GM19025 (cell line): ENCODE results near the gene RNF152.

Source experiments
- ATAC-seq: cut with Tn5 transposase; IDR thresholded peaks from one replicate; pipeline ENCODE4 v1.9.1; 2021; ENCODE audit warnings: mild to moderate bottlenecking, low read depth, moderate library complexity; ENCODE audit not compliant: unreplicated experiment

Gene RNF152

GRCh38 chr18:61894751-61895524 lies 2.1 kb upstream of the RNF152 start:
- no peak for ATAC-seq

- ATAC-seq = peak; percentile 83
Observed at GRCh38 chr18:61893971-61894750, 1.4 kb upstream of the RNF152 start.

DNA sequence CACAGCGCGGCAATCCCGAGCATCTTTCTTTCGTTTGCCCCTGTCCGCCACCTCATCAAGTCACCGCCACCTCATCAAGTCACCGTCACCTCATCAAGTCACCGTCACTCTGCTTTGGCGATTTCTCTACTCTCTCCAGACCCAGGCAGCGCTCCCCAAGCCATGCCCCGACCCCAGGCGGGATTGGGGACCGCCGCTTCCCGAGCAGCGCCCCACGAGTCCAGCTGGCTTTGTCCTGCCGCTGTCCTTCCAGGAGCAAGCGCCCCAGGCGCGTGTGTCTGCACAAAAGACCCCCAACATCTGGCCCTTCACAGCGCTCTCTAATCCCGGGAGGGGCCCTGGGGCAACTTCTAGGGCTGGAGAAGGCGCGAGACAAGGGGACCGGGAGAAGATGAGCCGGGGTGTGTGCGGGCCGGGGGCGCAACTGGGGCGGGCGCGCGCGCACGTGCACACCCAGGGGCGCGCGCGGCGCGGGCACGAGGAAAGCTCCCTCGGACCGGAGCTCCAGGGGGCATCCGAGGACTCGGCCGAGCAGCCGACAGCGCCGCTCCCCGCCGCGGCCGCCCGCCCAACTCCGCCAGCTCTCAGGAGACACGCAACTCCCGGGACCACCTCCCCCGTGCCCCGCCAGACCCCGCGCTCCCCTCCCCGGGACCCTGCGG lies 633 bp upstream of the RNF152 start:
- peak; percentile 12 for ATAC-seq

DNA sequence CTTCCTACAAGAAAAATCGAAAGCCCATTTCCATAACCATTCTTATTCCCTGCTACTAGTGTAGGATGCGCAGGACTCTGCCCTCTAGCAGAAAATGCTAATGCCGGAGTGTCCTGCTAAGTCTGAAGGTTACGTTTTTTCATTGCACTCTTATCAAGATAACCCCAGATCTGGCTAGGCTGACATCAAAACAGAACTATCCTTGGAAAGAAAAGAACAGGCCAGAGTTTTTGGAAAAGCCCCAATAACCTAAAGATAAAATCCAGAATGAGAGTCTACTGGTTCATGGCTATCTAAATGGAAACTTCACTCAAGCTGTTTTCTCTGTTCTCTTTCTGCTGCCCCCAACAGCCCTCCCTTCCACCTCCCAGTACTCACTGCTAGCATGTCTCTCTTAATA lies 913 bp downstream of the RNF152 start:
- ATAC-seq = no peak

- no peak for ATAC-seq
Observed at GRCh38 chr18:61891271-61891670, 1.5 kb downstream of the RNF152 start.

- ATAC-seq = no peak
Observed at GRCh38 chr18:61890344-61890743, 2.5 kb downstream of the RNF152 start.

GRCh38 chr18:61889541-61889940 lies 3.3 kb downstream of the RNF152 start:
- no peak for ATAC-seq

- ATAC-seq = no peak
Observed at GRCh38 chr18:61888622-61889021, 4.2 kb downstream of the RNF152 start.

DNA sequence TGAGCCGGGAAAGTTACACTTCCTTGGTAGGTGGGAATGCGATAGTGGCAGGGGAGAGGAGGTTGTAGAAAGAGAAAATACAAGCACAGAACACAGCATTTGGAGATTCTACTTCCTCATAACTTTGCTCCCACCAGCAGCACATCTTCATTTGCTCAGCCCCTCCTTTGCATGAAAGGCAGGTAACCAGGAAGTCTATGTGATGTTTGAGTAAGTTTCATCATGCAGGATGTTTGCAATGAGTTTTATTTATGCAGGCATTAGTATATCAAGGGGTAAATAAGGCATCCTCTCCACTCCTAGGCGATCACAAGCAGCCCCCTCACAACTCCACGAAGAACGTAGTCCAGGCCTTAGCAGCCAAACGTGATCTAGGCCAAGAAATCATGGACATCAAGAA lies 5.0 kb downstream of the RNF152 start:
- ATAC-seq = no peak

- ATAC-seq = no peak
Observed at GRCh38 chr18:61883547-61883946, 9.3 kb downstream of the RNF152 start.

DNA sequence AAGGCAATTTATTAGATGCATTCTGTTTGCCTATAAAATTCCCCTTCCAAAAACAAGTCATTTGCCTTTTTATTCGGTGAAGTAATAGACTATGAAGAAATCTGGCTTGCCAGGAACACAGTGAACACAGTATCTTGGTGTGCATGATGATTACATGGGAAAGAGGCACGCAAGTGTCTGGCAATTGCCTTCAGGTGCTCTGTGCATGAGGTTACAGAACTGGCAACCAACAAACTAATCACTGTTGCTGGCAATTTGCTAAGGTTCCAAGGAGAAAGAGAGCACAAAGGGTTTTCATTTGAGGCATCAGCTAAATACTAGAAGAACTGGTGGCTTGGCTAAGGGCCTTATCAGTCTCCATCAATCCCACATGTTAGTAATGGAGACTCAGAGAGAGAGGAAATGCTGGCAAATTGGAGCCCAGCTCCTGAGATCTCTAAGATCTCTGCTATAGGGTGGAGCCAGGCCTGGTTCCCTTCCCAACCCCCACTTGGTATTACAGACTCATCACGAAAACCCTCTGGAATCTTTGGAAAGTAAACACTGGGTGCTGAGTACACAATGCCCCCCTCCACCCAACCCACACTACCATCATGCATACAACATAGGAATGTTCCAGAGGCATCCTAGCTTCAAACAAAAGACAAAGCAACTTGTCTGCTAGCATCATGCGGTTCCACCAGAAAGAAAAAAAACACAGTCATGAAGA lies 10.4 kb downstream of the RNF152 start:
- ATAC-seq = no peak

DNA sequence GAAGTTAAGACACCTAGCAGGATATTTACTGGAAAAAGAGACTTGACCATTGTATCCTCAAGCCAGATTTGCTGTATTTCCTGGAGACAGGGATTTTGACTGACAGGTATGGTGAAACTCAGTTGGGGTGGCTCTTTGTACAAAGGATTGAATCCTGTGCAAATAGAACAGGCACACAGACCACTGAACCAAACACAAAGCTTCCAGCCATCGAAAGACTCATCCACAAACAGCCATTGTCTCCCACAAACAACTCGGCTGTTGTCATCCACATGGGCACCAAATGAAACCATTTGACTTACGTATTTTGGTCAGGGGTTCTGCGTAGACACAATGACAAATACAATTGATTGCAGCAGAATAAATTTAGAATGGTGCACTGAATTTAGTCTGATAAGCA lies 15.9 kb downstream of the RNF152 start:
- ATAC-seq = no peak

- ATAC-seq = no peak
Observed at GRCh38 chr18:61870151-61870550, 22.7 kb downstream of the RNF152 start.

DNA sequence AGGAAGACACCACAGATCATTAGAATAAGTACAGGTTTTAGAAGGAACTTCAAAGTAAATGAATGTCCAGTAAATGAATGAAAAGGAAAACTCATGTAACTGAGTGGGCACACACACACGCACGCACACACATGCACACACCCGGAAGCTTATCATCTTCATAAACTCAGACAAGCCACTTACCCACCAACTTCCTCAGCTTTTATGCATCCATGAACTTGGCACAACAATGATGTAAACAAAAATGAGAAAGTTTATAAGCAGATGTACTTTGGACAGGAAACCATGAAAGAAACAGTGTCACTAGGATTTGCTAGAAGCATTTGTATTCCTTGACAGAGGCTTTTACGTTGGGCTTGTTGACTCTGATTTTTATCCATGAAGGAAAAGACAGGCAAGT lies 23.2 kb downstream of the RNF152 start:
- ATAC-seq = no peak

DNA sequence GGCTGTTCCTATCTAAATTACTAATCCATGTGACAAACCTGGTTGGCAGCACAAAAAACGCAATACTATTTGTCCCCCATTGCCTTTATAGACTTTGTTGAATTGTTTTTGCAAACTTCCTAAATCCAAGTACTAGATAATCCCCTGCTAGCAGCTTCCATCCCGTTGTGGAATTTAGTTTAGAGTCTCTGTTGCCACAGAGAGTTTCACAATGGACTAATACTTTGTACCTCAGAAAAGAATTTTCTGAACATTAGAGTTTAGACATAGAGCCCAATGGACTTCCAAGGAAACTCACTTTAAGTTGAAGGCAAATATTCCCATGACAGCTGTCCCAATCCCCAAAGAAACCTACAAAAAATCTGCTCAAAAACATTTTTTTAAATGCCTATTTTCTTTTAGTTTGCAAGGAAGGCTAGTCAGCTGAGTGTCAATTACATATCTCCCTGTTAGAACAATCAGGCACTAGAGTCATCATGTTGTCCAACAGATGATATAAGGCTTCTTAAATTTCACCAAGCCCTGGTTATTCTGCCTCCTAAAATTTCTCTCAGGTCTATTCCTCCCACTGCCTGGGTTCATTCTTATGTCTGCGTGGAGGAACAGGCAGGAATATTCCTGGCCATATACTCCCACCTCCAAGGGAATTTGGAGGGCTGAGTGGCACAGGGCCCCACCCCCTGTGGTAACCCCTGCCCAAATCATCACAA lies 27.2 kb downstream of the RNF152 start:
- no peak for ATAC-seq

DNA sequence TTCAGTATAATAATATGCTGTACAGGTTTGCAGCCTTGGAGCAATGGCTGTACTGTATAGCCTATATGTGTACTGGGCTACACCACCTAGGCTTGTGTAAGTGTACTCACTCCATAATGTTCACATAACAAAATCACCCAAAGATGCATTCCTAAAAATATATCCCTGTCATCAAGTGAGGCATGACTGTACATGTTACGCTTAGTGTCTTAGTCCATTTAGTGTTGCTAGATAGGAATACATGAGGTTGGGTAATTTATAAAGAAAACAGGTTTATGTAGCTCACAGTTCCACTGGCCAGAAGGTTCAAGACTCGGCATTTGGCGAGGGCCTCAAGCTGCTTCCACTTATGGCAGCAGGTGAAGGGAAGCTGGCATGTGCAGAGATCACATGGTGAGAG lies 31.4 kb downstream of the RNF152 start:
- ATAC-seq = no peak

- no peak for ATAC-seq
Observed at GRCh38 chr18:61860302-61860701, 32.5 kb downstream of the RNF152 start.

GRCh38 chr18:61859113-61859512 lies 33.7 kb downstream of the RNF152 start:
- ATAC-seq = no peak

DNA sequence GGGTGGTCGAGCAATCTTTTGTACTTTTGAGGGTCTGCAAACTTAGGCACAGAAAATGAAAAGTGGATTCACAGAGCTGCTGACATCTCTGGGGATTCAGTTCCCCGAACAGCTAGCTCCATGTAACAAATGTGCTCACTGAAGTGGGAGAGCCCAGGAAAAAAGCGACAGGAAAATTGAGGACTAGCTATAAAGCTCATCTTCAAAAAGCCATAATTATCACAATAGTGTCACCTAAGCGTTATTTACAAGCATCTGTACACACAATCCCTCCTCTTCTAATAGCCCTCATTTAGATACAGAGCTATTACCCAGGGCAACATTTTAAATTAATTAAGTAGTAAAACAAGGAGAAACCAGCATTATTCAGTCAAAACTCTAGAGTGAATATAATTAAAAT lies 36.1 kb downstream of the RNF152 start:
- no peak for ATAC-seq
